A673 (cell line): ENCODE measurements around the gene TBX4.

Source experiments
- EZH2 ChIP-seq: fragments of 200-600 bp; sonication (generic); IDR thresholded peaks from 2 replicates; pipeline ENCODE4 v1.6.1; 2017; ENCODE audit warnings: borderline replicate concordance, low read depth, mild to moderate bottlenecking, mixed read lengths, antibody characterized with exemption, low read length; ENCODE audit not compliant: poor library complexity, severe bottlenecking
- TF ChIP-seq, protein P1 (sequence below): fragments of 300-800, 200-600 bp; sonication (generic); conservative IDR thresholded peaks from 2 replicates; pipeline ENCODE4 v1.5.1; 2017; ENCODE audit warnings: low read depth, mild to moderate bottlenecking, antibody characterized with exemption, low read length, moderate library complexity, mixed read lengths

DNA sequence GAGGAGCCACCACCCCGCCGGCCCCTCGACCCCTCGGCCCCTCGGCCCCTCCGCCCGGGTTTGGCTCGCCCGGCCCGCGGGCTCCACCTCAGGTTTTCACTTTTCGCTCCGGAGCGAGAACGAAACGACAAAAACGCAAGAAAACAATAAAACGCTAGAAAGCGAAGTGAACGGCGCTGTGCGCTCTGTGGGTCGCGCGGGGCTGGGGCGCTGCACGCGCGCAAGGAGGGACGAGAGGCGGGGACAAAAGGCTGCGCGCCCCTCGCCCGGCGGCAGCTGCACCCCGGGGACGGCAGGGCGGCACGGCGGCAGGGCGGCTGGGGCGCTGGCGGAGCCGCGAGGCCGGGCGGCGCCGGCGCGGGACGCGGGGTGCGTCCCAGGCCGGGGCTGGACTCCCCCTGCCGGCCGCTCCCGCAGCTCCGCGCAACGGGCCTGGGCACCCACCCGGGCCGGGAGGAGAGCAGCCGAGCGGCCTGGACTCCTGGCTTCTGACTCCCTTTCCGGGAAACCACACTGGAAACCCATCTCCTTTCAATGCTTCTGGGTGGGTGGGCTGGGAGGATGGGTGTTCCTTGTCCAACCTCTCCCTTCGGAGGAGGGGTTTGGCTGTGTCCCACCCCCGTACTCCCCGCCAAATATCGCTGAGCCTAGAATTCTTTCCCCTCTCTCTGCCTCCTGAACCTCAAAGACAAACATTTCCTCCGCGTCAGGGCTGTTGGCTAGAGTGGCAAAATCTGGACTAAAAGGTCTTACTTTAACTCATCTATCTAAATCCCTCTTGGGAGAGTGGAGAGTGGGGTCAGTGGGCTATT lies 42.7 kb upstream of the TBX4 start:
- TF ChIP-seq, protein P1, sequence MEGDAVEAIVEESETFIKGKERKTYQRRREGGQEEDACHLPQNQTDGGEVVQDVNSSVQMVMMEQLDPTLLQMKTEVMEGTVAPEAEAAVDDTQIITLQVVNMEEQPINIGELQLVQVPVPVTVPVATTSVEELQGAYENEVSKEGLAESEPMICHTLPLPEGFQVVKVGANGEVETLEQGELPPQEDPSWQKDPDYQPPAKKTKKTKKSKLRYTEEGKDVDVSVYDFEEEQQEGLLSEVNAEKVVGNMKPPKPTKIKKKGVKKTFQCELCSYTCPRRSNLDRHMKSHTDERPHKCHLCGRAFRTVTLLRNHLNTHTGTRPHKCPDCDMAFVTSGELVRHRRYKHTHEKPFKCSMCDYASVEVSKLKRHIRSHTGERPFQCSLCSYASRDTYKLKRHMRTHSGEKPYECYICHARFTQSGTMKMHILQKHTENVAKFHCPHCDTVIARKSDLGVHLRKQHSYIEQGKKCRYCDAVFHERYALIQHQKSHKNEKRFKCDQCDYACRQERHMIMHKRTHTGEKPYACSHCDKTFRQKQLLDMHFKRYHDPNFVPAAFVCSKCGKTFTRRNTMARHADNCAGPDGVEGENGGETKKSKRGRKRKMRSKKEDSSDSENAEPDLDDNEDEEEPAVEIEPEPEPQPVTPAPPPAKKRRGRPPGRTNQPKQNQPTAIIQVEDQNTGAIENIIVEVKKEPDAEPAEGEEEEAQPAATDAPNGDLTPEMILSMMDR = no peak; the same call in 1 of the 2 replicates
- no peak for TF ChIP-seq EZH2
